DMS114 treated with DMSO at 0.1 percent for 48 hours (cell line): ENCODE measurements around the gene FBXL4.

Experiments used
- DNase-seq: peaks from one replicate; lab custom pipeline; 2025; ENCODE audit not compliant: unreplicated experiment; lab: John Stamatoyannopoulos, UW

Gene FBXL4

DNA sequence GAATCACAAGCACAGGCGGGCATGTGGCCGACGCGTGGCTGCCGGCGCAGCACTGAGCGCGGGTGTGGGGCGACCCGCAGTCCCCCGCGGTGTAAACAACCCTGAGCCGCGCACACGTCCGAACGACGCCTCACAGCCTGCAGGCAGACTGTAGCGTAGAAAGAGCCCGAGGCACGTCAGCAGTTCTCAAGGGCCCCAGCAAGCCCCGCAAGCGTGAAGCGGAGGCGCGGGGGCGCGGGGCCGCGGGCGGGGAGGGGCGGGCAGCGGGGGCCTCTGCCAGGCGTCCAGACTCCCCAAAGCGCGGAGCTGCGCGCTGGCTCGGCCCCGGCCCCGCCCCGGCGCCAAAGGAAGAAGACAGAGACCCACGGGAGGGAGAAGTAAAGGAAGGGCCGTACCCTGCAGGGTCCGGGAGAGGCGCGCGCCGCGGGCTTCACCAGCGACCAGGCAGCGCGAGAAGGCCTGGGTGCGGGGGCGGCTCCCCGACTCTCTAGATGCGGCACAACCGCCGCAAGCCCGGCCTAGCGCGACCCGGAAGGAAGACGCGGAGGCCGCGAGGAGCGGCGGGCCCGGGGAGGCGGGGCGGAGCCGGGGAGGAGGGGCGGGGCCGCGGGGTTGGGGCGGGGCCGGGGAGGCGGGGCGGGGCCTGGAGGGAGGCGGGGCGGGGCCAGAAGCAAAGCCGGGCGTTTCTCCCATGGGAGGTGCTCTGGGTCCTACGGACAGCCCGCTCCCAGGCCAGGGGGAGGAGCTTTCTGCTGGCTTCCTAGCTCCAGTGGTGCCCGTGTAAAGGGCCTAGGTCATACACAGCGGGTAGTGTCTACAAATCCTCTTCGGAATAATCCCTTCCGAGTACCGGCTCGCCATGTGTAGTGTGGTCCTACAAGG is at the start of gene FBXL4:
TSS of gene FBXL4 (minus strand) at position 536 of the 882 bp plus-strand sequence. CDS start 20,958 bp downstream, outside the sequence.
- DNase-seq, result peak; percentile 66

DNA sequence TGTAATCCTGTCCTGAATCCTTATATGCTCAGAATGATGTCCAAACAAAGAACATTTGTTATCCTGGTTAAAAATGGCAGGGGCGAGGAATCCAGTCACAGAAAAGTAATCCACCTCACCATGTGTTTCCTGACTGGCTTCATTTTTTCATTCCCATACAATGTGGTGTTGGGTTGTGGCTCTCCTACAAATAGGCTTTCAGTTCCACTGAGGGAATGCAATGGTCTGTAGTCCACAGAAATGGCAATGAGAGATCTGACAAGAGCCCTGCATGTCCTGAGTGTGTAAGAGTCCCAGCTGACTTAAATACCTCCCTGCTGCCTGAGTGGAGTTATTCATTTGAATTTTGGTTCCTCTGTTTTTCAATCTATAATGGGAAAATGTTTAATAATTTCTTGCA is 47.4 kb upstream of the FBXL4 start:
- DNase-seq, result no peak

DNA sequence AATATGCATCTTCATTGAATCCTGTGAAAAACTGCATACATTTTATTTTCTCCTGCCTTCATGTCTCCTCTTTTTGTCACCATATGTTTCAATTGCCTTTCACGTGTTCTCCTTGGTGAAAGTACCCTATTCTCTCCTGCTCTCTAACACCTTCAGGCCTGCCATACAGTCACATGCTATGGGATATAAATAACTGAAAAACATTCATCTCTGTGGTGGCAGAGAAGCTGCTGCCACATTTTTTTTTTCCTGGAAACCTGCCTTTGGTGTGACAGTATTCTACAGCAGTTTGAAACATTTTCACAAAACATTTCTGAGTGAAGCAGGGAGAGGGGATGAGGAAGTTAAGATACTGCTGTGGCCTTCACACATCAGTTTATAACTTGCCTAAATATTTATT is 44.8 kb upstream of the FBXL4 start:
- no peak for DNase-seq

DNA sequence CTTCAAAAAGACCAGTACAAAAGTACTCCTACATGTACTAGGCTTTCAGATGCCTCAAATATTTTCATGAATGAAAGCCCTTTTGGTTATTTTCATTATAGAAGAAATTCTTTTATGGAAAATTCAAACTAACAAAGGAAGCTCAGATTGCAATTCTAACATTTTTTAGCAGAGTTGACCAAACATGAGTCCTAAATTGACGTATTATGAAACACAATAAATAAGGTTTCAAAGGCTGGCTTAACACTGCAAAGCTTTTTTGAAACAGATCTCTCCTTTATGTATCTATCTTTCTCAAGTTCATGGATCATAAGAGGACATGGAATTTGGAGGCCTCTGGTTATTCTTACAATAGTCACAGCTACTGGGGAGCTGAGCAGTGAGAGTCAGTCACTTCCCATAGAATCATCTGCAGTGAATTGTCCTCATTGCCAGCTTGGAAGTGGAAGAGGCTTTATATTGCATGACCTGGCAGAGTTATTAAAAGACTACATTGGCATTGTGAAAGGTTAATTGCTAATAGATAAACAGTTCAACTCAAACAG is 38.4 kb upstream of the FBXL4 start:
- DNase-seq, result no peak

DNA sequence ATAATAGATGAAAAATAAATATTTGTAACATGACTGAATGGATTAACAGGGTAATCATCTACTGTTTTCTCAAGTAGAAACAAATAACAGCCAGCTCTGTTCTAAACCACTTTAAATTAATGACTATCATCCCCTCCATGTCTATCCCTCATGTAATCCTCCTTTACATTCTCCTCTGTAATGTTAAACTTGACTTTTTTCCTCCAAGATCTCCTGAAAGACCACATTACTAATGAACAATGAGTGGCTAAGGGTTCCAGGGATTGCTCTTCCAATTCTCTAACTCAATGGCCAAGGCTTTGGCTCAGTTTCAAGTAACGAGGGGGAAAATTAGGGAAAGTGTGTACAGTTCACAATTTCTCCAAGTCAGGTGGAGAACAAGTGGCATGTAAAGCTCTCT is 37.6 kb upstream of the FBXL4 start:
- no peak for DNase-seq

DNA sequence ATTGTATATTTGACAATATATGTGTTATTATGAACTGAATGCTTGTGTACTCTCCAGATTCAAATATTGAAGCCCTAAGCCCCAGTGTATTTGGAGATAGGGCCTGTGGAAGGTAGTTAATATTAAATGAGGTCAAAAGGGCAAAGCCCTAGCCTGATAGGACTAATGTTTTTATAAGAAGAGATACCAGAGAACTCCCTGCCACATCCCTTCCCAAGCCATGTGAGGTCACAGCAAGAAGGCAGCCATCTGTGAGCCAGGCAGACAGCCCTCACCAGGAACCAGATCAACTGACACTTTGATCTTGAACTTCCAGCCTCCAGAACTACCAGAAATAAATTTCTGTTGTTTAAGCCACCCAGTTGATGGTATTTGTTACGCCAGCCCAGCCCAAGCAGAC is 36.4 kb upstream of the FBXL4 start:
- no peak for DNase-seq

DNA sequence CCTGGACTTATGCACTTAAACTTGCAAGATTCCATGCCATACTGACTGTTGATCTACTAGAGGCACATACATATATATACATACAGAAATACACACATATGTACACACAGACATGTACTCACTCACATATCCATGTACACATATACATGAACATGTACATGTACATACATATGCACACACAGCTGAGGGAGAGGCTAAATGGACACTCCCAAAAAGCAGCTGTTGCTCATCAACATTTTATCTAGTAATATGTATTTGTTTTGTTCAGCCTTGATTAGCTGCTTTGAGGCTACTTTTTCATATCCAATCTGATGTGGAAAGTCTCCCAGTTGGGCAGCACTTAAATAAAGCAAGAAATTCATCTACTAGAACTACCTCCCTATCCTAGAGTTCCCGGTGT is 33.7 kb upstream of the FBXL4 start:
- DNase-seq, result no peak

DNA sequence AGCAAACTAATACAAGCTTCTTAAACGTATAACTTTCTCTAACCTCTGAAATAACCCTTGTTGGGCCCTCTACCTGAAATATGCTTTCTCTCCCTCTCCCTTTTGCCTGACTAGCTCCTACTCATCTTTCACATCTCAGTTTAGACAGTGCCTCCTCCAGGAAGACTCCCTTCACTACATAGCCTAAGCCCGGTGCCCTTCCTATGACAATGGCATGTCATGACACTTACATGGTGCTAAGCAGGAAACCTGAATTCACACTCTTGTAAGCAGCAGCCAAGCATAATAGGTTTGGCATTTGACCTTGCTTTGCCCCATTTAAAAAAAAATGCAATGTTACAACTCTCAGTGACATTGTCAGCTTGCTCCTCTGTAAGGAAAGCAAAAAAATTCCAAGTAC is 33.1 kb upstream of the FBXL4 start:
- no peak for DNase-seq

DNA sequence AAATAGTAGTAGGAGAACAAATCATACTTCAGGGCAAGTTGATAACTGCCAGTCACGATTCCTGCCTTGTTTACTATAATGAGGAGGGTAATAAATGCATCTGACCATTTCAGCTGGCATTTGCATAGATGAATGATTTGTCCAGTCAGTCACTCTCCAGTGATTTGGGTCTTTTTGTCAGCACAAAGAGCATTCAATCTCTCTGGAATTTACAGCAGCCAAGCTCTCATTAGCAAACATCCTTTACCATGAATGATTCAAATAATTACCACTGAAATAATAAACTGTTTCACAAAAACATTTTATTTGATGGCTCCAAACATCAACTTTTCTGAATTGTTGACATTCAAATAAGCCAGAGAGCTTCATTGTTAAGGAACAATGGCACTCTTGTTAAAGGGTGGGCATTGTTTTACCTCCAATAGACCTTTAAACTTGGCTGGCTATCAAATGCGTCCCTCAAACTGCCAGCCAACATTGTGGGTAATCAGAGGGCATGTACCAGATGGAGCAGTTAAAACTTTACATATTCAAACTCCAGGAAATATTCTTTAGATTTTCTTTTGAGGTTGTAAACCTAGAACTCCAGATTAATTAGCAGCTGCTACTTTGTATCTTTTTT is 30.0 kb upstream of the FBXL4 start:
- no peak for DNase-seq

DNA sequence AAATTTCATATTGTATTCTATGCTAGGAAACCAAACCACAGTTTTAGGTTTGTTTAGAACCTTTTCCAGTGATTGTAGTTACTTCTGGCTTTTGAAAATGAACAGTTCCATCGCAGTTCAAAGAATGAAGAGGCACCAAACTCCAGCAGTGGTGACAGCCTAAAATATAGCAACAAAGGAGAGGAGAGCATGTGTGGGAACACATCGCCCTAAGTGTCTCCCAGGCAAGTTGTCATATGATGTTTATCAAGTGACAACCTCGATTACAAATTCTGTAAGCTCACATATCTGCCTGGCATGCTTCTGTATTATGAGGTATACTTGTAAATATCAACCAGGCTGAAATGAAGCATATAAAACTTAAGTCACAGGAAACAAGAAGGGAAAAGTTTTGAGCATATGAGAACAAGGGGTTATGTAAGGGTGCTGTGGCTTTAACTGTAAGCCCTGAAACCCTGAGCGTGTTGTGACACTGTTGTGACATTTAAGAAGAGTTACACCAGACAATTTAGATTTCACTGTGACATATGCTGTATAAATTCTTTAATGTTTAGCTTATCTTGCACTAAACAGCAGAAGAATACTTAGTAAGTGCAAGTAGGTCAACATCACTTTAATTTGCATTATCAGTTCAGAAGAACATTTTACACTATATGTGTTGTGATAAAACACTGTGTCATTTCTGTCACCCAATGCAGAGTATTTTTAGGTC is 29.1 kb upstream of the FBXL4 start:
- DNase-seq, result no peak

DNA sequence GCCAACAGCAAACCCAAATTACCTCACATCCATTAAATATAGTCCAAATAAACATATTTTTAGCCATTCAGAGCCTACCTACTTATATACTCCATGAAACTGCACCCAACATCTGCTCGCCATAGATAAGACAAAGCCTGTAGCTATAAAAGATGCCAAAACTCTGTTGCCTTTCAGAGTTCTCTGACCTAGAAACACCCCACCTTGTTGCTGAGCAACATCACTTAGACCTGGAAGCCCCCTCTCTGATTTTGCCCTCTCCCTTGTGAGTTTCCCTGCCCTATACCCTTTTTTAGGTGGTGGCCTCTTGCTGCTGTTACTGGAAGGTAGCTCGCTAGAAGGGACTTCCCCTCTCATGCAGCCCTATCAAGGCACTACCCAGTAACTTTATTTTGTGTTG is 27.7 kb upstream of the FBXL4 start:
- no peak for DNase-seq

DNA sequence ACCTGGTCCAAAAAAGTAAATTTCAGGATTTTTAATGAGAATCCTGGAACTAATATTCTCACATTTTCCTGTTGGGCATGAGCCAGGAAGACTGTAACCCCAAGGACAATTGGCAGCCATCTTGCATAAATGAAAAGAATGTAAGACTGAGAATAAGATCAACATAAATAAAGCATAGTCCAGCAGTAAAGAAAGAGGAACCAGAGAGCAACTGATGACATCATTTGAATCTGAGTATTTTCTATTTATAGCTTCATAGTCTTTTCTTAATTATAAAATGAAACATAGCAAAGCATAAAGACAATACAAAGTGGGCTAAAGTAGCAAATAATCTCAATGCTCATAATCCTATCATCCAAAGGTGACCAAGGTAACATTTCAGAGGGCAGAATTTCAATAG is 26.6 kb upstream of the FBXL4 start:
- no peak for DNase-seq

DNA sequence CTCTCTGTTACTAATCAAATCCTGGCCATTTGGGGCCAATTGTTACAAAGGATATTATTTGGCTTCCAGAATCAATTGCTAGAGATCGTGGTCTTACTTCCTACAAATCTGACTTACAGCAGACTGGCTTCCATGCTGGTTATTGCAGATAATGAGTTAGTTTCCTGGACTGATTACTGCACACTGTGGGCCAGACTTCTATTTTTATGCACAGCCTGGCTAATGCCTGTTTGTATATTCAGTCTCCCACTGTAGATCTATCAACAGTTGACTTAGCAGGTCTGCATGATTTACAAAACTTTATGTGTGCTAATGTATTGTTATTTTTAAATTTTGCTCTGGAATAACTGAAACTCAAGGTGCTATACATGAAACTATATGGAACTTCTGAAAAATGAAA is 25.8 kb upstream of the FBXL4 start:
- no peak for DNase-seq

DNA sequence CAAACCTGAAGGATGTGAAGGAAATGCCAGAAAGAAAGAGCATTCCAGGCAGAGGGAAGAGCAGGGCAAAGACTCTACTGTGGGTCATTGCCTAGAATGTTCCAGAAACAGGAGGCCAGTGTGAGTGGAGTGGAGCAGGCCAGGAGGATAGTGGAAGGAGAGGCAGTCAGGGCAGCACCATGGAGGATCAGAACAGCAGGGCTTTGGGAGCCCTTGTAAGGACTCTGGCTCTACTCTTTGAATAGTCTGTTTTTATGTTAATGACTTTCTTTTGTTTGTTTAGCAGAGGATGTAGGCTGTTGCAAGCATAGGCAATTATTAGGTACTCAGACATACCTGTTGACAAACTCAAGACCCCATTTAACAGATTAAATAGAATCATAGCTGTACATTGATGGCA is 23.6 kb upstream of the FBXL4 start:
- no peak for DNase-seq

DNA sequence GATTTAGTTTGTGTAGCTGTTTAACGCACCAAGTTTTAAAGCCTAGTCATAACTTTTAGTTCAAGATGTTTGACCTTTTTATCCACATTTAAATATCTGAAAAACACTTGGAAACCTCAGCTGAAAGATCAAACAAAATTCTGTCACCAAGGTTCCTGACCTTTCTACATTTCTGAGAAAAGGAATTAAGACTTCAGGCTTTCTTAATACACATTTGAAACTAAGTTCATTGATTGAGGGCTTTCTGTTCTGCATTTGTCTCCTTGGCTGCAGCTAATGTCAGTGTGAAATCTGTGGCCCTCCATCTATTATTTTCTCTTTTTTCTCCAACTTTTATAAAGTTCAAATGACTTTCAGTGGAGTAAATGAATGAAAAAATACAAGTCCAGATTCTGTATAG is 22.7 kb upstream of the FBXL4 start:
- DNase-seq, result no peak

DNA sequence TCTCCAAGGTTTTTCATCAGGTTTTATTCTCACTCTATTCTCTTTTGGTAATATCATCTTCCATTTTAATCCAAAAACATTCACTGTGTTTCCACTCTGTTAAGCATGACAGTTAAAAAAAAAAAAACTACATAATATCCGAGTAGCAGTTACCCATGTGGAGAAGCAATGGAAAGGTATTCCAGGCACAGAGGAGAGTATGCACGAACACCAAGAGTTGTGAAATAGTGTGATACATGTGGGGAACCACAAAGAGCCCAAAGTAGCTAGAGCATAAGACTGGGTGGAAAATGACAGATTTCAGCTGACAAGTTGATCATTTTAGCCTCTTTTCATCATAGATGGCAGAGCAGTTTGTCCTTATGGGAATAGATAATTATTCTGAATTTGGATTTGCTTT is 19.9 kb upstream of the FBXL4 start:
- DNase-seq, result no peak

DNA sequence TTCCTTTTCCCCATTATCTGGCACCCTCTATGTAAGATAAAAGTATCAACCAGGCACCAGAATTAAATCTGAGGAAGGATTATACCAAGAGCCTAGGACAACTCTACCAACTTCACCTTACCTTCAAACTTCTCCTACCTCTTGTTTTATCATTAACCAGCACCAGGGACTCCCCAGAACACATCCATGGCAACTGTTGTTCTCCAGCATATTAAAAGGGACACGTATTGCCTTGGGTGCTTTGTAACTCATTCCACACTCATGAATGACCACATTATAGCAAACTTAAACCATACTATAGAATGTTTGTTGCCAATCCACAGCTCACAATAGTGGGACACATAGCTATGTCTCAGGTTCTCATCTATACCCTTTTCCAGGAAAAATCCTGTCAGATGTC is 11.9 kb upstream of the FBXL4 start:
- no peak for DNase-seq

DNA sequence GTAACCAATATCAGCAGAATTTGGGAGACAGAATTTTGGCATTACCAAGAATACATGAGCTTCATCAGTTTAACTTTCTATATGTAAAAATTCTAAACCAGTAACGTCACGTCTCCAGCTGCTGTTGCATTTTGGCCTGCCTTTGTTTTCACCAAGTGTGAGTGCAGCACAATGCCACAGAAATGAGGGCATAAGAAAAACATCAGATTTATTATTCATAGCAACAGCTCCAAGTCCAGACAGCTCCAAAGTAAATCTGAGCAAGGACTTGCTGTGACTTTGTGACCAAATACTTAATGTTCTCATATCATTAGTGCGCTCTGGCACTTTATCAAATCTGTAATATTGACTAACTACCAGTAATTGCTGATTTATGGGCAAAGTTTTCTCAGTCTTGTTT is 11.0 kb upstream of the FBXL4 start:
- DNase-seq, result no peak

DNA sequence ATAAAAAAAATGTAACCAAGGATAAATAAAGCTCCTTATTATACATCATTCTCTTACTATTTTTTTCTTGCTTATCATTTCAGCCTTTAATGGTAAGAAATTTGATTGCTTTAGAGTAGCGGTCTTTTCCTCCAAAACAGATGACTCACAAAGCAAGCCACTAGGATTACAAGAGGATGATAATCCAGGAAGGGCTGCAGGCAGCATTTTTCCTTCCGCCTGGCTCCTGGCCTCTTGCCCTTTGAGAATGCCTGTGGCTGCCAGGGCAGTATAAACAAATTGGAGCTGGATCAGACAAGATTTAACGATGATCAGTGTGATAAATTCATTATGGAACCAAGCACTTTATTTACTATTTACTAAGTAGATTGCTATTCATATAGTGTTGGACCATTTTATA is 9.7 kb upstream of the FBXL4 start:
- no peak for DNase-seq

DNA sequence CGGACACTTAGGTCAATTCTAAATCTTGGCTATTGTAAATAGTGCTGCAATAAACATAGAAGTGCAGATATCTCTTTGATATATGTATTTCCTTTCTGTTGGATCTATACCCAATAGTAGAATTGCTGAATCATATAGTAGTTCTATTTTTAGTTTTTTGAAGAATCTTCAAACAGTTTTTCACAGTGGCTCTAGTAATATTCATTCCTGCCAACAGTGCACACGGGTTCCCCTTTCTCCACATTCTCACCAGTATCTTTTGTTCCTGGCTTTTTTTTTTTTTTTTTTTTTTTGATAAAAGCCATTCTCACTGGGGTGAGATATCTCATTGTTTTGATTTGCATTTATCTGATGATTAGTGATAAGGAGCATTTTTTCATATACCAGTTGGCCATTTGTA is 1.8 kb upstream of the FBXL4 start:
- no peak for DNase-seq

DNA sequence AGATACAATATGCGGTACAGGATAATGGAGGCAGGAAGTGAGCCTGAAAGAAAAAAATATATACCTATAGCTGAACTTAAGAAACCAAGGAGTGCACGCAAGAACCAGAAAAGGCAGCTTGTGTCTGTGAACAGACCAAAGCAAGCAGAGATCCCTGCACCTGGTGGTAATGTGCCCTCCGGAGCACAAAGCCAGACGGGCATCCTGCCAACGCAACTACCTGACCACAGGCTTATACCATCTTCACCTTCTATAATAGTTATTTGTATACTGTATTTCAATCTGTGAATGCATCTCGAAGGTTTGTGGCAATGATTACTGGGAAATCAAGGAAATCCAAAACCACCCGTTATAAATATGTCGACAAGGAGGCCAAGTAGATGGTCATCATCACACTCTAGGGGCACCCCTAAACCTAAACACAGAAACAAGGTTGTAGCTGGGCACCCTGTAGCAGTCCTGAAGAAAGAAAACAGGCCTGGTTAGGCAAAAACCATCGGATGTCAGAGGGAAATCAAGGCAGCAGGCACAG is 801 bp downstream of the FBXL4 start:
- no peak for DNase-seq
